ENCODE data around the gene TMEM181.

DNA sequence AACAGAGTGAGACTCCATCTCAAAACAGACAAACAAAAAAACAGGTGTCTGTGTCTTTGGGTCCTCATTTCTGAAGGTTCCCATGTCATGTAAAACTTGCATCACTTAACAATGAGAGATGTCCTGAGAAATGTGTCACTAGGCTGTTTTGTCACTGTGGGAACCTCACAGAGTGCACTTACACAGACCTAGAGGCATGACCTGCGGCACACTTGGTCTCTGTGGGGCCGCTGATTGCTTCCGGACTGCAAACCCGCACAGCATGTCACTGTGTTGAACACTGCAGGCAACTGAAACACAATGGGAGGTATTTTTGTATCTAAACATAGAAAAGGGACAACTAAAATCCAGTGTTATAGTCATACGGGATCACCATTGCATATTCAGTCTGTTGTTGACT, 42.3 kb upstream of the TMEM181 start:
- TF ChIP-seq, protein P1, sequence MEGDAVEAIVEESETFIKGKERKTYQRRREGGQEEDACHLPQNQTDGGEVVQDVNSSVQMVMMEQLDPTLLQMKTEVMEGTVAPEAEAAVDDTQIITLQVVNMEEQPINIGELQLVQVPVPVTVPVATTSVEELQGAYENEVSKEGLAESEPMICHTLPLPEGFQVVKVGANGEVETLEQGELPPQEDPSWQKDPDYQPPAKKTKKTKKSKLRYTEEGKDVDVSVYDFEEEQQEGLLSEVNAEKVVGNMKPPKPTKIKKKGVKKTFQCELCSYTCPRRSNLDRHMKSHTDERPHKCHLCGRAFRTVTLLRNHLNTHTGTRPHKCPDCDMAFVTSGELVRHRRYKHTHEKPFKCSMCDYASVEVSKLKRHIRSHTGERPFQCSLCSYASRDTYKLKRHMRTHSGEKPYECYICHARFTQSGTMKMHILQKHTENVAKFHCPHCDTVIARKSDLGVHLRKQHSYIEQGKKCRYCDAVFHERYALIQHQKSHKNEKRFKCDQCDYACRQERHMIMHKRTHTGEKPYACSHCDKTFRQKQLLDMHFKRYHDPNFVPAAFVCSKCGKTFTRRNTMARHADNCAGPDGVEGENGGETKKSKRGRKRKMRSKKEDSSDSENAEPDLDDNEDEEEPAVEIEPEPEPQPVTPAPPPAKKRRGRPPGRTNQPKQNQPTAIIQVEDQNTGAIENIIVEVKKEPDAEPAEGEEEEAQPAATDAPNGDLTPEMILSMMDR (IDR thresholded peaks at IDR 0.05): no peak
- TF ChIP-seq POLR2A (IDR thresholded peaks at IDR 0.05): no peak

Measured in right lobe of liver (tissue), 4 donors.